ENCODE measurements around the gene PCNX3. TPM values are rescaled to one million over a fixed set of nuclear protein-coding genes. Genes with fewer than 3 reads are reported as not detected.

The PCNX3 gene
- total RNA-seq, 1 donor from 2014 or later, result 32.4 TPM

- H3K27ac ChIP-seq, result no peak overlapping the region
- no peaks in the 10 kb centered on the region for H3K27me3 ChIP-seq (ENCODE audit: low read depth)
- H3K4me1 ChIP-seq, result peaks cover 32% of the 10 kb centered on the region
- H3K4me3 ChIP-seq, result peak overlapping the region; percentile 95
- no peaks in the 10 kb centered on the region for H3K9me3 ChIP-seq
- intact Hi-C loops (cut with DNase I), result no loop called here
- H3K36me3 ChIP-seq, result peaks cover 59% of the 10 kb centered on the region
- ATAC-seq (no peak), DNase-seq (no peak)
- no peak for TF ChIP-seq CTCF (IDR thresholded peaks at IDR 0.05)
Measured at GRCh38 chr11:65617136-65617850, 1.7 kb downstream of the PCNX3 start.

GRCh38 chr11:65617990-65618751, 2.6 kb downstream of the PCNX3 start:
- no peak overlapping the region for H3K4me3 ChIP-seq
- intact Hi-C loops (cut with DNase I), result no loop called here

DNA sequence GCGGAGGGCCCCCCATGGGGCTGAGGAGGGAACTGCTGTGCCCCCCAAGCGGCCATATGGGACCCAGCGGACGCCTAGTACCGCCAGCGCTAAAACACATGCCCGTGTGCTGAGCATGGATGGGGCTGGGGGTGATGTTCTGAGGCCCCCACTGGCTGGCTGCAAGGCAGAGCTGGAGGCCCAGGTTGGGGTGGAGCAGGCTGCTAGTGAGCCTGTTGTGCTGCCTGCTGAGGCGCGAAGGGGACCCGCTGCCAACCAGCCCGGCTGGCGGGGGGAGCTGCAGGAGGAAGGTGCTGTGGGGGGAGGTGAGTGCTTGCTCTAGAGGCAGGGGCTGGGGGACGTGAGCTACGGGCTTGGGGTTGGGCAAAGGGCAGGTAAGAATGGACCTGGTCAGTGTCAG, 3.2 kb downstream of the PCNX3 start:
- TF ChIP-seq CTCF (IDR thresholded peaks at IDR 0.05), result no peak
- DNase-seq (no peak), ATAC-seq (no peak)
- peaks cover 62% of the 10 kb centered on the region for H3K36me3 ChIP-seq
- no peaks in the 10 kb centered on the region for H3K9me3 ChIP-seq
- H3K27ac ChIP-seq, result no peak overlapping the region
- intact Hi-C loops (cut with DNase I), result no loop called here
- no peak overlapping the region for H3K4me3 ChIP-seq
- H3K27me3 ChIP-seq (ENCODE audit: low read depth), result no peaks in the 10 kb centered on the region
- H3K4me1 ChIP-seq, result peaks cover 21% of the 10 kb centered on the region

More at GRCh38 chr11:65617990-65618751, 2.6 kb downstream of the PCNX3 start:
- DNase-seq (no peak), ATAC-seq (no peak)
- Histone ChIP-seq H3K27ac (no peak overlapping the region), H3K9me3 (no peaks in the 10 kb centered on the region), H3K36me3 (peaks cover 56% of the 10 kb centered on the region), H3K4me1 (peaks cover 23% of the 10 kb centered on the region), H3K27me3 (ENCODE audit: low read depth) (no peaks in the 10 kb centered on the region)
- no peak for TF ChIP-seq CTCF (IDR thresholded peaks at IDR 0.05)

DNA sequence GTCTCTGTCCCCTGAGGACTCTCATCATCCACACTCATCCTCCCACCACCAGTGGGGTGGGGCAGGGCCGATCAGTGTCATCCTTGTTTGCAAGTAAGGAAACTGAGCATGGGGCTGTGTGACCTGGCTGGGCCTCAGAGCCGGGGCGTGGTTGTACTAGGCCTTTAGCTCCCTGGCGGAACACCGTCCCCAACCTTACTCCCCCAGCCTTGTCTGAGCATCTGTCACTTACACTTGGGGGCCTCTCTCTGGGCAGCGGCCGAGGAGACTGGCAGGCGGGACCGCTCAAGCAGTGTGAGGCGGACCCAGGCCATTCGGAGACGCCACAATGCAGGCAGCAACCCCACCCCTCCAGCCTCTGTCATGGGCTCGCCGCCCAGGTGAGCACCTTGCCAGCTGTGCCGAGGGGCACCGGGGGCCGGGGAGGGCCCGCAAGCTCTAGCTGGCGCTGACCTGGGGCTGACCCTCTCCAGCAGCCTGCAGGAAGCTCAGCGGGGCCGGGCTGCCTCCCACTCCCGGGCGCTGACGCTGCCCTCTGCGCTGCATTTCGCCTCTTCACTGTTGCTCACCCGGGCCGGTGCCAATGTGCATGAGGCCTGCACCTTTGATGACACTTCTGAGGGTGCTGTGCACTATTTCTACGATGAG, 3.8 kb downstream of the PCNX3 start:
- ATAC-seq (no peak), DNase-seq (no peak)
- Histone ChIP-seq H3K9me3 (no peaks in the 10 kb centered on the region), H3K4me3 (no peak overlapping the region), H3K4me1 (peaks cover 21% of the 10 kb centered on the region), H3K27ac (no peak overlapping the region), H3K27me3 (ENCODE audit: low read depth) (no peaks in the 10 kb centered on the region), H3K36me3 (peaks cover 68% of the 10 kb centered on the region)
- no peak for TF ChIP-seq CTCF (IDR thresholded peaks at IDR 0.05)
- intact Hi-C loops (cut with DNase I), result no loop called here

DNA sequence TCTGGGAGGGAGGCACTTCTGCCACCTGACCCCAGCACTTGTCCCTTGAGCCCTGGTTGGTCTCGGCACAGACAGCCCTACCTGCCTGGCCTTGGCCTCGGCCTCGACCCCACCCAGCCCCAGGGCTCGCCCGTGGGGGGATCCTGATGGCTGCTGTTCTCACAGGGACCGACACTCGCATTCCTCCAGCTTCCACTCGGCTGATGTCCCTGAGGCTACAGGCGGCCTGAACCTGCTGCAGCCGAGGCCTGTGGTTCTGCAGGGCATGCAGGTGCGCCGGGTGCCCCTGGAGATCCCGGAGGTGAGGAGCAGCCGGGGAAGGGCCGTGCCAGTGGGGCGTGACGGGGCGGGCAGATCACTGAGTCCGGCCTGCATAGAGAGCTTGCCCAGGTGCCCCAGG, 5.1 kb downstream of the PCNX3 start:
- Histone ChIP-seq H3K9me3 (no peaks in the 10 kb centered on the region), H3K36me3 (peaks cover 81% of the 10 kb centered on the region), H3K4me3 (no peak overlapping the region), H3K27ac (peak overlapping the region; percentile 18), H3K4me1 (peaks cover 22% of the 10 kb centered on the region), H3K27me3 (ENCODE audit: low read depth) (no peaks in the 10 kb centered on the region)
- ATAC-seq, result no peak
- no peak for TF ChIP-seq CTCF (IDR thresholded peaks at IDR 0.05)
- intact Hi-C loops (cut with DNase I), result no loop called here
- DNase-seq, result no peak
